ENCODE data around the gene TDRD10. TPM values are rescaled to one million over a fixed set of nuclear protein-coding genes. Genes with fewer than 3 reads are reported as not detected.

Gene TDRD10
- total and polyA plus RNA-seq, 2 of the 8 experiments (the other 6 are each of a cell fraction or from before 2014, with no cell fraction given), result 0.15 to 0.27 TPM

DNA sequence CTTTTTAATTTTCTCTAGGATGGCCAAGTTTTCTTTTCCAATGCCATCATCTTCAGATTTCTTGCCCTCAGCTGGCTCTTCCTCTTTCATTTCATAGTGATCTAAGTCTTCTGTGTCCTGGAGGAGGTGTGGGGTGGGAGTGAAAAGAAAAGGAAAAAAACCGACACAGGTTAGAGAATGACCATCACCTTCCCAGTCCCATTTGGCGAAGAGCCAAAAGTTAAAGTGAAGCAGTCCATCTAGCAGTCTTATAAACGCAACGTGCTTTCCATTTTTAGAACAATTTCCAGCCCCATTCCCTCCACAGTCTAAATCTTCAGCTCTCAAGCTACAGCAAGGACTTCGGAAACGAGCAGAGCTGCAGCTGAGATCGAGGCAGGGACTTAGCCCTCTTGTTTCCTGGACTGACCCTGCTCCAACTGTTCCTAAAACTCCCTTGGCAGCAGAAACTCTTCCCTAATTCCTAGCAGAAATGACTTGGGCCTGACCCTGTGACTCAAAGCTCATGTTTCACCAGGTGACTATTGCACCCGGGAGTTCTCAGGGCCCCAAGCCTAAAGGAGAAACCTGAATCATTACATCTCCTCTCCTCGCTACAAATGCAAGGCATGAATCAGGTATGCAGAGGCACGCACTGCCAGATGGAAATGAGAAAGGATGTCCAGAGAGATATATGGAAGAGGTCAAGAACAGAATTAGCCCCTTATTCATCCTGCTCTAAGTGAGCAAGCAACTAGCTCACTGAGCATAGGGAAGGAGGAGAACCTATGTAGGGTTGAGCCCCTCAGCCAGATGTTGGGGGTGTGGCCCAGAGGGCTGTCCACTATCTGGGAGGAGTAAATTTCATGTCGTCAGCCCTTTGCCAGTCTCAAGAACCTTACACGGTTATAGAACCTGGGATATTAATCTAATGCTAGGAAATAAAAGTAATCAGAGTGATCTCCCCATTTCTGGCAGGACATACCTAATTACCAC is 51.3 kb downstream of the TDRD10 start:
- Histone ChIP-seq H3K9ac (replicated peaks in 1 of 4; ENCODE audit: extremely low read depth in 1 of 4, low read depth in 3 of 4, low read length in 3 of 4) (no peak overlapping the region), H2BK5ac (ENCODE audit: low read depth, low read length) (no peak overlapping the region), H2BK120ac (replicated peaks; ENCODE audit: low read depth, low read length) (no peak overlapping the region), H3K27ac (ENCODE audit: low read depth, low read length) (no peak overlapping the region), H3K9me3 (ENCODE audit: insufficient read depth in 2 of 2, low read depth in 1 of 2, low read length in 1 of 2) (no peaks in the 10 kb centered on the region), H3K4me3 (ENCODE audit: extremely low read depth in 1 of 4, insufficient read depth in 2 of 4, low read depth in 3 of 4, low read length in 4 of 4) (no peak overlapping the region), H3K4me2 (ENCODE audit: insufficient read depth in 1 of 2, low read depth in 2 of 2, low read length in 2 of 2) (no peak overlapping the region), H3K18ac (ENCODE audit: extremely low read depth, low read length) (no peak overlapping the region), H2BK15ac (ENCODE audit: low read length) (no peak overlapping the region), H2AFZ (ENCODE audit: low read length) (no peak overlapping the region), H2BK12ac (ENCODE audit: low read depth, low read length) (no peak overlapping the region), H3K4ac (replicated peaks; ENCODE audit: insufficient read length, low read depth, low read length) (no peak overlapping the region), H2AK5ac (ENCODE audit: low read depth, low read length) (no peak overlapping the region), H2BK20ac (ENCODE audit: low read length) (no peak overlapping the region), H4K91ac (replicated peaks; ENCODE audit: insufficient read length, low read length) (no peak overlapping the region), H3K36me3 (ENCODE audit: control insufficient read depth in 2 of 4, insufficient read depth in 4 of 4, low read length in 3 of 4) (peaks cover 34 to 72% (median 60%) of the 10 kb centered on the region in 4 experiments), H3K23ac (ENCODE audit: insufficient read length) (no peak overlapping the region), H3K27me3 (replicated peaks in 1 of 4; ENCODE audit: control insufficient read depth in 3 of 4, extremely low read depth in 1 of 4, insufficient read depth in 3 of 4, low read length in 3 of 4) (no peaks in the 10 kb centered on the region), H4K5ac (ENCODE audit: insufficient read length, low read depth, low read length) (no peak overlapping the region), H3K79me2 (ENCODE audit: control insufficient read depth in 1 of 2, insufficient read depth in 2 of 2, low read length in 2 of 2) (peaks cover 7 to 31% of the 10 kb centered on the region in 2 experiments; a peak in 3 of 4 replicates), H4K8ac (ENCODE audit: extremely low read depth, insufficient read depth, low read length) (no peak overlapping the region), H4K20me1 (replicated peaks in 1 of 2; ENCODE audit: control insufficient read depth in 1 of 2, insufficient read depth in 2 of 2, low read length in 2 of 2) (peaks cover 4 to 17% of the 10 kb centered on the region in 2 experiments), H3K79me1 (ENCODE audit: low read depth, low read length) (peaks cover 6% of the 10 kb centered on the region), H3K23me2 (ENCODE audit: low read depth, low read length) (peaks cover 10% of the 10 kb centered on the region), H3K14ac (ENCODE audit: insufficient read length) (no peak overlapping the region), H3K4me1 (replicated peaks in 1 of 4; ENCODE audit: control insufficient read depth in 3 of 4, insufficient read depth in 4 of 4, low read length in 3 of 4) (peaks cover 3 to 14% (median 6%) of the 10 kb centered on the region in 4 experiments; a peak in 5 of 7 replicates), H3K56ac (replicated peaks; ENCODE audit: insufficient read length, low read depth, low read length) (no peak overlapping the region)
- ChIA-PET CTCF (ENCODE audit: partially characterized antibody) (interaction anchor here (0.6 to 1.6 kb wide), 4 partner anchors 74 to 220 kb away, joined by 3 to 4 read pairs (median 3); no protein-coding TSS in a partner anchor), POLR2A (ENCODE audit: partially characterized antibody) (interaction anchor here (0.7 to 1.1 kb wide), 4 partner anchors 14 to 120 kb away, joined by 3 read pairs; partner anchors contain the start of gene CHRNB2)
- FAIRE-seq (no peak), DNase-seq (ENCODE audit: low read depth in 1 of 2, low spot score in 2 of 2) (no peak)
- WGBS, 2 experiments (ENCODE audit: extremely low coverage in 1 of 2, insufficient coverage in 1 of 2, insufficient read length in 1 of 2, insufficient replicate concordance in 2 of 2, low coverage in 1 of 2, low lambda C conversion rate in 2 of 2, missing lambda C conversion rate in 1 of 2), result 81% methylated on average over 12 of the region's 12 CpGs; no CpG with 5 or more reads in 1 of the 2 experiments
- TF ChIP-seq NRF1 (IDR thresholded peaks at IDR 0.05; ENCODE audit: low read depth, low read length), result no peak
- TF ChIP-seq HDAC6 (IDR thresholded peaks at IDR 0.05; ENCODE audit: low read depth, low read length), result no peak
- TF ChIP-seq SP1 (IDR thresholded peaks at IDR 0.05; ENCODE audit: low read depth, low read length), result no peak

Data from H1 (cell line).